Measurements from ENCODE around the gene PTPRE.

Gene PTPRE

GRCh38 chr10:128099901-128100300, 193.0 kb downstream of the PTPRE start:
- TF ChIP-seq, protein P1, sequence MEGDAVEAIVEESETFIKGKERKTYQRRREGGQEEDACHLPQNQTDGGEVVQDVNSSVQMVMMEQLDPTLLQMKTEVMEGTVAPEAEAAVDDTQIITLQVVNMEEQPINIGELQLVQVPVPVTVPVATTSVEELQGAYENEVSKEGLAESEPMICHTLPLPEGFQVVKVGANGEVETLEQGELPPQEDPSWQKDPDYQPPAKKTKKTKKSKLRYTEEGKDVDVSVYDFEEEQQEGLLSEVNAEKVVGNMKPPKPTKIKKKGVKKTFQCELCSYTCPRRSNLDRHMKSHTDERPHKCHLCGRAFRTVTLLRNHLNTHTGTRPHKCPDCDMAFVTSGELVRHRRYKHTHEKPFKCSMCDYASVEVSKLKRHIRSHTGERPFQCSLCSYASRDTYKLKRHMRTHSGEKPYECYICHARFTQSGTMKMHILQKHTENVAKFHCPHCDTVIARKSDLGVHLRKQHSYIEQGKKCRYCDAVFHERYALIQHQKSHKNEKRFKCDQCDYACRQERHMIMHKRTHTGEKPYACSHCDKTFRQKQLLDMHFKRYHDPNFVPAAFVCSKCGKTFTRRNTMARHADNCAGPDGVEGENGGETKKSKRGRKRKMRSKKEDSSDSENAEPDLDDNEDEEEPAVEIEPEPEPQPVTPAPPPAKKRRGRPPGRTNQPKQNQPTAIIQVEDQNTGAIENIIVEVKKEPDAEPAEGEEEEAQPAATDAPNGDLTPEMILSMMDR (IDR thresholded peaks at IDR 0.05; ENCODE audit: borderline replicate concordance, insufficient read depth, low read depth, low read length) = no peak
- H3K4me3 ChIP-seq (ENCODE audit: low read depth, low read length) = no peak overlapping the region

- H3K4me3 ChIP-seq (ENCODE audit: low read depth, low read length) = no peak overlapping the region
- TF ChIP-seq, protein P1 (IDR thresholded peaks at IDR 0.05; ENCODE audit: borderline replicate concordance, insufficient read depth, low read depth, low read length) = no peak
Measured at GRCh38 chr10:128101901-128102300, 195.0 kb downstream of the PTPRE start.

- no peak overlapping the region for H3K4me3 ChIP-seq (ENCODE audit: low read depth, low read length)
- TF ChIP-seq, protein P1 (IDR thresholded peaks at IDR 0.05; ENCODE audit: borderline replicate concordance, insufficient read depth, low read depth, low read length) = no peak
Measured at GRCh38 chr10:128102480-128103228, 195.8 kb downstream of the PTPRE start.

DNA sequence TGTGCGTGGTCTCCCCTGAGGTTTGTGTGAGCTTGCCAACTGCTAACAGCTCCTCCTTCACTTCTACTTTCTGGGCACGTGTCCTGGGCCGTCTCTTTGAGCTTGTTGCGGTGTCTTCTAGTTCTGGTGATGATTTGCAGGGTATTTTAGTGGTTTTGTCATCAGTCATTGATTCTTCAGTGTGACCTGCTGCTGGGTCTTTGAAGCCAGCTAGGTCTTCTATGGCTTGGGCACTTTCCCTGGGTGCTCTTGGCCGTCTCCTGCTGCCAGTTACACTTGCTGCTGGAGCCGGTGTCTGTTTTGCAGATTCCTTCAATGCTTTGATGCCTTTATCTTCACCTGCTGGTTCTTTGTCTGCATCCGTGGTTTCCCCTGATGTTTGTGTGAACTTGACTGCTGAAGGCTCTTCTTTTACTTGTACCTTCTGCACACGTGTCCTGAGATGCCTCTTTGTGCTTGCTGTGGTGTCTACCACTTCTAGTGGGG, 196.4 kb downstream of the PTPRE start:
- no peak overlapping the region for H3K4me3 ChIP-seq (ENCODE audit: low read depth, low read length)
- TF ChIP-seq, protein P1 (IDR thresholded peaks at IDR 0.05; ENCODE audit: borderline replicate concordance, insufficient read depth, low read depth, low read length) = no peak

DNA sequence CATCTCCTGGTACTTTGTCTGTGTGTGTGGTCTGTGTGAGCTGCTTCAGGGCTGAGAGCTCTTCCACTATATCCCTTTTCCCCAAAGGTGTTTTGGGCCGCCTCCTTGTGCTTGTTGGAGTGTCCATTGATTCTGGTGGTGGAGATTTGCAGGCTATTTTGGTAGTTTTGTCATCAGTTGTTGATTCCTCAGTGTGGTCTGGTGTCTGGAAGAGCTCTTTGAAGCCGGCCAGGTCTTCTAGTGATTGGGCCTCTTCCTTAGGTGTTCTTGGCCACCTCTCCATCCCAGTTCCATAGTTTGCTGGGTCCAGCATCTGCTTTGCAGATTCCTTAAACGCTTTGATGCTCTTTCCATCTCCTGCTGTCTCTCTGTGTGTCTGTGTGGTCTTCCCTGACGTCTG, 198.5 kb downstream of the PTPRE start:
- no peak overlapping the region for H3K4me3 ChIP-seq (ENCODE audit: low read depth, low read length)
- TF ChIP-seq, protein P1 (IDR thresholded peaks at IDR 0.05; ENCODE audit: borderline replicate concordance, insufficient read depth, low read depth, low read length) = no peak

DNA sequence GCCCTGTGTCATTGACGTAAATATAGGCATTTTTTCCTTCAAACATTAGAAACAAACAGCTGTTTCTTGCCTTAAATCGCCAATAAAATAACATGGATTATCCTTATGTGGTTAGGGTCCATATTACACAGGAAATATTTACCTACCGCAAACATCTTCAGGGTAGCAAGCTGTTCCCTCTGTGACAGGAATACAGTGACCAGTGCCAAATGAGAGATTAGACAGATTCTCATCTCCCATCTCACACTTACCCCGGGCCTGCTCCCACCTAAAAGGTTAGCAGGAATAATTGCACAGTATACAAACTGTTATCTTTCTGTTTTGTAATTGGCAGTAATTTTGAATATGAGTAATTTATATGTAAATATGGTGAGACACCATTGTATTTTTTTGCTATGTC, 202.8 kb downstream of the PTPRE start:
- H3K4me3 ChIP-seq (ENCODE audit: low read depth, low read length) = no peak overlapping the region
- TF ChIP-seq, protein P1 (IDR thresholded peaks at IDR 0.05; ENCODE audit: borderline replicate concordance, insufficient read depth, low read depth, low read length) = no peak

- H3K4me3 ChIP-seq (ENCODE audit: low read depth, low read length) = no peak overlapping the region
- TF ChIP-seq, protein P1 (IDR thresholded peaks at IDR 0.05; ENCODE audit: borderline replicate concordance, insufficient read depth, low read depth, low read length) = no peak
Measured at GRCh38 chr10:128110339-128110738, 203.4 kb downstream of the PTPRE start.

Data from GM12875 (cell line).